ENCODE data around the gene TMEM255B. TPM values are rescaled to one million over a fixed set of nuclear protein-coding genes. Genes with fewer than 3 reads are reported as not detected.

TMEM255B gene
- total RNA-seq, 1 experiment from 2014 or later = 7.7 TPM

DNA sequence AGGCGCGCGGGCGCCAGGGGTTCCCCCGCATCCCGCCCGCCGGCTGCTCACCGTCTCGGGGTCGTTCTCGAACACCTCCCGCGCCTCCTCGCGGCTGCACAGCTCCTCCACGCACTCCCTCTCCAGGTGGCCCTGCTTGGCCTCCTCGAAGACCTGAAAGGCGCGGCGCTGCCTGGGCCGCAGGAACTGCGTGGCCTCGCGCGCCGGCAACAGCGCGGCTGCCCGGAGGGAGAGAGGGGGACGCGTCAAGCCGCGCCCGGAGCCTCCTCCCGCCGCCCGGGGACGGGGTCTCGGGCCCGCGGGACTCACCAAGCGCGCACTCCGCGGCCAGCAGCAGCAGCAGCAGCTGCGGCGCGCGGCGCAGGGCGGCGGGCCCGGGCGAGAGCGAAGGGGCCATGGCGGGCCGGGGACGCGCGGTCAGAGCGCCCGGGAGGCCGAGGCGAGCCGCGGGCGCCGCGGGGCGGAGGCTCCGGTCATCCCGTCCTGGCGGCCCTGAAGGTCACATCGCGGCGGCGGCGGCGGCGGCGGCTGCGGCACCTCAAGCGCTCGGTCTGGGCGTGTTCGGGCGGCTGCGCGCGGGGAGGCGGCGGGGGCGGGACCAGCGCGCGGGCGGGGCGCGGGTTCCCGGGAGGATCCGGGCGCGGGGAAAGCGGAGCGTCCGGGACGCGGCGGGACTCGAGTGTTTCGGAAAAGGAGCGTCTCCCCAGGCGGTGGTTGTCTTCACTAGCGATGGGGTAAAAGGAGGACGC is 104.7 kb downstream of the TMEM255B start, which contains the start of gene GAS6:
Gene GAS6, minus strand, starts transcription at position 553 of the 749 bp plus-strand sequence. Its CDS starts 156 bp downstream, at position 397.
- BruUV-seq (replicated peaks) = no TSS peak
- ChIA-PET POLR2A (no interaction called here), RAD21 (ENCODE audit: low non-redundant PET in 1 of 2, low total read pairs in 2 of 2, uncharacterized antibody in 2 of 2, unreplicated experiment in 2 of 2) (no interaction called here), CTCF (interaction anchor here (0.8 kb wide), 1 partner anchor 84 kb away, joined by 3 read pairs; no protein-coding TSS in a partner anchor)
- DNase-seq (ENCODE audit: low read depth, low spot score) = no peak
- peak within 1 kb of the TSS; percentile 86 for H2AFZ ChIP-seq (ENCODE audit: low read depth, low read length, poor library complexity, severe bottlenecking)
- peaks cover 0 to under 1% of the 10 kb centered on the region in 2 experiments; a peak in 1 of 4 replicates for H3K9me3 ChIP-seq (ENCODE audit: control insufficient read depth in 1 of 2, insufficient read depth in 1 of 2, low read depth in 1 of 2, low read length in 2 of 2)
- H3K9me2 ChIP-seq (ENCODE audit: insufficient read depth) = no peaks in the 10 kb centered on the region
- ATAC-seq = peak; percentile 65
- no peaks in the 10 kb centered on the region for H3K27me3 ChIP-seq (ENCODE audit: insufficient read depth, low read length)
- intact Hi-C loops (cut with micrococcal nuclease) = no loop called here
- no peaks in the 10 kb centered on the region for H4K20me1 ChIP-seq (ENCODE audit: insufficient read depth)
- peaks cover 0 to 10% of the 10 kb centered on the region in 2 experiments; a peak in 1 of 4 replicates for H3K36me3 ChIP-seq (ENCODE audit: control insufficient read depth in 1 of 2, insufficient read depth in 2 of 2, low read length in 2 of 2)
- H3K4me2 ChIP-seq (ENCODE audit: low read length) = peak within 1 kb of the TSS; percentile 97
- H3K4me1 ChIP-seq (ENCODE audit: control insufficient read depth in 1 of 2, insufficient read depth in 2 of 2, low read length in 2 of 2) = peaks cover 10 to 39% of the 10 kb centered on the region in 2 experiments
- H3K27ac ChIP-seq (ENCODE audit: low read depth, low read length) = peak within 1 kb of the TSS; percentile 70
- peak within 1 kb of the TSS; percentile 57 to 76 for H3K4me3 ChIP-seq (replicated peaks in 1 of 2; ENCODE audit: low read depth in 1 of 2, low read length in 2 of 2)
- H3K9ac ChIP-seq (ENCODE audit: low read length) = peak within 1 kb of the TSS; percentile 66
- peaks cover 48% of the 10 kb centered on the region for H3K79me2 ChIP-seq (ENCODE audit: insufficient read depth, low read length)
- 0 out of 2 replicates have a peak, but pooled peaks have one; percentile 22 for TF ChIP-seq MAX (IDR thresholded peaks at IDR 0.05)
- TF ChIP-seq YY1 (IDR thresholded peaks at IDR 0.05; ENCODE audit: extremely low read depth, insufficient replicate concordance, low read depth, low read length) = no peak
- no peak for TF ChIP-seq CTCF (IDR thresholded peaks at IDR 0.05 in 2 of 3, conservative IDR thresholded peaks at IDR 0.05 in 1 of 3; ENCODE audit: borderline replicate concordance in 1 of 3, insufficient read depth in 1 of 3, low read depth in 2 of 3, low read length in 2 of 3)
- TF ChIP-seq POLR2AphosphoS5 (IDR thresholded peaks at IDR 0.05; ENCODE audit: low read depth, low read length) = peak; percentile 18; the same call in 1 of the 2 replicates
- no peak for TF ChIP-seq REST (IDR thresholded peaks at IDR 0.05; ENCODE audit: low read depth)
- peak; percentile 81 for TF ChIP-seq ZFX (IDR thresholded peaks at IDR 0.05)
